Neural cell (in vitro differentiated cells): ENCODE measurements around the gene RASA4B.
"Not testable (repeated sequence)": the region's sequence is repeated elsewhere in the genome, so short reads cannot be mapped to it uniquely, and the experiment has no call there.

ENCODE experiments used
- CTCF ChIP-seq: fragments of 450-650 bp; IDR thresholded peaks from 2 replicates; pipeline ENCODE4 v1.5.1; 2014; ENCODE audit warnings: antibody characterized with exemption, mild to moderate bottlenecking, moderate library complexity; ENCODE audit not compliant: poor library complexity, severe bottlenecking
- EP300 ChIP-seq: fragments of 450-650 bp; conservative IDR thresholded peaks from 2 replicates; pipeline ENCODE4 v1.6.1; 2014; ENCODE audit warnings: antibody characterized with exemption, mild to moderate bottlenecking, moderate library complexity; ENCODE audit not compliant: poor library complexity, severe bottlenecking
- RAD21 ChIP-seq: fragments of 450-650 bp; conservative IDR thresholded peaks from 2 replicates; pipeline ENCODE4 v1.6.1; 2014; ENCODE audit warnings: antibody characterized with exemption, mild to moderate bottlenecking, moderate library complexity
- TAF1 ChIP-seq: IDR thresholded peaks from 2 replicates; pipeline ENCODE4 v1.6.1; 2012; ENCODE audit warnings: low read depth

GRCh38 chr7:102517550-102518147 lies at the start of gene RASA4B:
- not testable (repeated sequence) for TF ChIP-seq RAD21, CTCF, EP300, TAF1
